Heart left ventricle (tissue), 16 donors: Measurements from ENCODE around the gene DCAF5. TPM values are rescaled to one million over a fixed set of nuclear protein-coding genes. Genes with fewer than 3 reads are reported as not detected.
A peak's percentile ranks its signal among the peaks of the same experiment; 100 is the strongest.

Source experiments
- ATAC-seq, 4 donors: fragments of 200-7000 bp; cut with Tn5 transposase; one replicate each; pipeline ENCODE4 v1.9.1; 2020 to 2022; ENCODE audit warnings: moderate library complexity in 4 of 4, mild to moderate bottlenecking in 3 of 4, moderate number of reproducible peaks in 1 of 4
- DNase-seq, 5 donors: peaks; one replicate each; pipeline ENCODE4 v3.0.0-alpha.2; 2020
- H3K27ac ChIP-seq, 12 donors: fragments of 200-600 bp; sonication (generic) in 4 of 12; one replicate each; pipeline versions ENCODE4 v1.5.0 to v1.8.0; 2016 to 2022; ENCODE audit warnings: mild to moderate bottlenecking in 2 of 12
- H3K27me3 ChIP-seq, 9 donors: fragments of 200-600 bp; sonication (generic) in 2 of 9; one replicate each; pipeline versions ENCODE4 v1.5.1 to v1.8.0; 2016 to 2022; ENCODE audit warnings: mild to moderate bottlenecking in 3 of 9
- H3K36me3 ChIP-seq, 9 donors: fragments of 200-600 bp; sonication (generic) in 2 of 9; one replicate each; pipeline versions ENCODE4 v1.5.0 to v1.8.0; 2018 to 2022; ENCODE audit warnings: mild to moderate bottlenecking in 2 of 9
- H3K4me1 ChIP-seq, 12 donors: fragments of 200-600 bp; sonication (generic) in 4 of 12; one replicate each; pipeline versions ENCODE4 v1.5.0 to v1.8.0; 2016 to 2022; ENCODE audit warnings: mild to moderate bottlenecking in 3 of 12
- H3K4me3 ChIP-seq, 12 donors: fragments of 200-600 bp; sonication (generic) in 4 of 12; one replicate each; pipeline versions ENCODE4 v1.5.0 to v1.8.0; 2017 to 2022; ENCODE audit warnings: mild to moderate bottlenecking in 9 of 12, moderate library complexity in 4 of 12
- H3K9me3 ChIP-seq, 12 donors: fragments of 200-600 bp; sonication (generic) in 4 of 12; one replicate each; pipeline versions ENCODE4 v1.5.0 to v1.8.0; 2016 to 2022; ENCODE audit warnings: mild to moderate bottlenecking in 1 of 12
- POLR2A ChIP-seq, 2 donors: fragments of 450-650 bp; IDR thresholded peaks; one replicate each; pipeline ENCODE4 v1.6.1; 2017; ENCODE audit warnings: antibody characterized with exemption in 2 of 2, mild to moderate bottlenecking in 2 of 2, moderate library complexity in 2 of 2
- WGBS, 4 donors: extraction: QIAGEN DNeasy Blood & Tissue Kit in 2 of 4; methylation state at CpG; one replicate each; pipeline versions ENCODE4 v1.1.5 to v1.1.7; 2013 to 2018; 5-methylcytosine and 5-hydroxymethylcytosine counted together
- intact Hi-C, 10 donors: fragments of 100-400 bp; cut with DNase I; formaldehyde crosslinking; loops; one replicate each; pipeline versions ENCODE4 v1.11.1 to v1.14.2; 2022
- polyA plus RNA-seq, 2 donors: library from polyadenylated mRNA; stranded (reverse); fragments of 200-250 nt; gene quantifications; one replicate each; pipeline ENCODE4 v1.2.3, GENCODE V29; 2013
- total RNA-seq, 9 donors: library from RNA; depleted of rRNA in 2 of 9; stranded (reverse); fragments of >200 nt in 2 of 9; fragmentation: NEBNext Ultra II Directional in 3 of 9; extraction: Animal tissue kit (Norgen Biotek cat#: 25700) in 3 of 9; gene quantifications; one replicate each; pipeline versions ENCODE4 v1.1.0 to v1.2.4, GENCODE V29; 2016 to 2023
- TF ChIP-seq, protein P1 (sequence below), 12 donors: fragments of 200-600 bp; sonication (generic) in 4 of 12; IDR thresholded peaks; one replicate each; pipeline versions ENCODE4 v1.5.0 to v1.8.0; 2018 to 2022; ENCODE audit warnings: antibody characterized with exemption in 12 of 12, mild to moderate bottlenecking in 5 of 12
- donor health status: ischemic (EF 13 %, LVEDD 7.1; RV severe dilation, severe dysfunction).
- donor health status: healthy with polysubstance abuse.
- donor health status: DM: no; HTN: yes; CAD: no.
- donor health status: DM: no; HTN: no; CAD: no.
- donor health status: ischemic (EF 25% LVEDD 6.9; RV normal size, moderate dysfunction).
- donor health status: ischemic (EF 25% LVEDD 5.7; RV mildly dilated, moderate dysfunction).
- donor health status: healthy.
- donor health status: DM: yes; HTN: yes; CAD: no.
- donor health status: ischemic (EF 35%, LVEDD 5.7; RV mildly dilated, moderate dysfunction).
- donor health status: nonischemic (EF 11% LVEDD 7.7; RV severe dilation, severe dysfunction).
- donor health status: DM: yes; HTN: yes; CAD: no.
- donor health status: PGD.
- donor health status: ischemic (EF 29% LVEDD 5.4; RV normal size, mild dysfunction).
- donor health status: nonischemic (EF 23%, LVEDD 6.1; RV moderate dilation, normal function).

DCAF5 gene
- total and polyA plus RNA-seq, 11 donors: 16.8 to 71.7 (median 58.8) TPM

- no peak for TF ChIP-seq POLR2A (IDR thresholded peaks at IDR 0.05)
- TF ChIP-seq, protein P1, sequence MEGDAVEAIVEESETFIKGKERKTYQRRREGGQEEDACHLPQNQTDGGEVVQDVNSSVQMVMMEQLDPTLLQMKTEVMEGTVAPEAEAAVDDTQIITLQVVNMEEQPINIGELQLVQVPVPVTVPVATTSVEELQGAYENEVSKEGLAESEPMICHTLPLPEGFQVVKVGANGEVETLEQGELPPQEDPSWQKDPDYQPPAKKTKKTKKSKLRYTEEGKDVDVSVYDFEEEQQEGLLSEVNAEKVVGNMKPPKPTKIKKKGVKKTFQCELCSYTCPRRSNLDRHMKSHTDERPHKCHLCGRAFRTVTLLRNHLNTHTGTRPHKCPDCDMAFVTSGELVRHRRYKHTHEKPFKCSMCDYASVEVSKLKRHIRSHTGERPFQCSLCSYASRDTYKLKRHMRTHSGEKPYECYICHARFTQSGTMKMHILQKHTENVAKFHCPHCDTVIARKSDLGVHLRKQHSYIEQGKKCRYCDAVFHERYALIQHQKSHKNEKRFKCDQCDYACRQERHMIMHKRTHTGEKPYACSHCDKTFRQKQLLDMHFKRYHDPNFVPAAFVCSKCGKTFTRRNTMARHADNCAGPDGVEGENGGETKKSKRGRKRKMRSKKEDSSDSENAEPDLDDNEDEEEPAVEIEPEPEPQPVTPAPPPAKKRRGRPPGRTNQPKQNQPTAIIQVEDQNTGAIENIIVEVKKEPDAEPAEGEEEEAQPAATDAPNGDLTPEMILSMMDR (IDR thresholded peaks at IDR 0.05): no peak
- Histone ChIP-seq H3K36me3 (no peaks in the 10 kb centered on the region), H3K9me3 (no peaks in the 10 kb centered on the region), H3K4me1 (peaks cover 14 to 93% (median 69%) of the 10 kb centered on the region in 12 donors), H3K4me3 (no peak overlapping the region), H3K27ac (peak overlapping the region in 11 of 12 donors; percentile 57 to 91 (median 76)), H3K27me3 (no peaks in the 10 kb centered on the region)
- intact Hi-C loops: loop anchor here in 3 of 10 donors (5.0 to 10.0 kb wide), 3 partner anchors 63 to 70 kb away; partner anchors contain the start of gene ACTN1 (in 2 of the 3)
- peak in 3 of 4 donors; percentile 36 to 61 (median 44) for ATAC-seq
- 29 to 57% (median 34%) methylated on average over 4 to 6 of the region's 6 CpGs for WGBS, 4 donors
- peak in 4 of 5 donors; percentile 59 to 72 (median 66) for DNase-seq
Measured at GRCh38 chr14:69044965-69045555, 107.9 kb downstream of the DCAF5 start.

GRCh38 chr14:69044296-69044695, 108.6 kb downstream of the DCAF5 start:
- intact Hi-C loops: loop anchor here in 1 of 10 donors (10.0 kb wide), 1 partner anchor 69 kb away; the partner anchor contains the start of gene ACTN1
- Histone ChIP-seq H3K4me3 (no peak overlapping the region), H3K4me1 (peaks cover 14 to 93% (median 61%) of the 10 kb centered on the region in 12 donors), H3K27me3 (no peaks in the 10 kb centered on the region), H3K9me3 (no peaks in the 10 kb centered on the region), H3K27ac (peak overlapping the region in 9 of 12 donors; percentile 1 to 92 (median 76)), H3K36me3 (no peaks in the 10 kb centered on the region)
- TF ChIP-seq, protein P1 (IDR thresholded peaks at IDR 0.05): no peak
- no peak for TF ChIP-seq POLR2A (IDR thresholded peaks at IDR 0.05)
- ATAC-seq (no peak), DNase-seq (no peak)
- WGBS, 4 donors: 50 to 95% (median 90%) methylated on average over 1 to 2 of the region's 2 CpGs

DNA sequence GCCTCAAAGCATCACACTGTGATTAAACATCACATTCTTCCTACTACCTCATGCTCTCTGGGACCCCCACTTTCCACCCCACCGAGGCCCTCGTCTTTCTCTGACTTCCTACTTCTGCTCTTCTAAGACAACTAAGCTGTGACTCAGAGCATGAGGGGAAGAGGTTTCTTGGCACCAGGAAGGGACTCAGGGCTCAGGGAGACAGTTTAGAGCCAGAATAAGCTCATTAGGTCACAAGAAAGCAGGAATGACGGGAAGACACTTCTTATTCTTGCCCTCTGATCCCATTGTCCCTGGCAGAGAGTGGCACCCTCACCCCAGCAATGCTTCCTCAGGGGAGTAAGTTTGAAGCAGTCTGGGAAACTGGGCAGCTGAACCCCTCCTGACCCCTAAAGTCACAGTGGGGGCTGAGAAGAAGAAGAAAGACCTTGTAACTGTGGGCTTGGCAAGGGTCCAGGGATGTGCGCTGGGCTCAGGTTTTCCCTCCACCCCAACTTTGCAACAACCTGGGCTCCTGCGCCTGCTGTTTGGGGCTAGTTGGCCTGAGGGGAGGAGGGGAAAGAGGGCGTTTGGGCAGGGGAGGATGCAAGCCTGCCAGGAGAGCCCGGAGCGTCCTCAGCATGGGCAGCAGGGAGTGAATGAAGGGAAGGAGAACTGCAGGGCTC, 109.2 kb downstream of the DCAF5 start:
- DNase-seq (peak in 3 of 5 donors; percentile 32 to 42 (median 42)), ATAC-seq (peak in 3 of 4 donors; percentile 41 to 55 (median 50))
- no peaks in the 10 kb centered on the region for H3K27me3 ChIP-seq
- intact Hi-C loops: loop anchor here in 1 of 10 donors (10.0 kb wide), 1 partner anchor 69 kb away; the partner anchor contains the start of gene ACTN1
- WGBS, 4 donors: 68 to 73% (median 69%) methylated on average over 8 of the region's 8 CpGs
- no peak overlapping the region for H3K4me3 ChIP-seq
- TF ChIP-seq, protein P1 (IDR thresholded peaks at IDR 0.05): no peak
- H3K9me3 ChIP-seq: no peaks in the 10 kb centered on the region
- peaks cover 14 to 93% (median 58%) of the 10 kb centered on the region in 12 donors for H3K4me1 ChIP-seq
- peak overlapping the region in 10 of 12 donors; percentile 1 to 92 (median 68) for H3K27ac ChIP-seq
- H3K36me3 ChIP-seq: no peaks in the 10 kb centered on the region
